DMS 273 treated with DMSO at 0.1 percent for 48 hours (cell line): ENCODE measurements around the gene UBE2E3.
"Not testable (repeated sequence)": the region's sequence is repeated elsewhere in the genome, so short reads cannot be mapped to it uniquely, and the experiment has no call there.

Experiments used
- DNase-seq: peaks from one replicate; lab custom pipeline; 2025; lab: John Stamatoyannopoulos, UW

UBE2E3 gene

DNA sequence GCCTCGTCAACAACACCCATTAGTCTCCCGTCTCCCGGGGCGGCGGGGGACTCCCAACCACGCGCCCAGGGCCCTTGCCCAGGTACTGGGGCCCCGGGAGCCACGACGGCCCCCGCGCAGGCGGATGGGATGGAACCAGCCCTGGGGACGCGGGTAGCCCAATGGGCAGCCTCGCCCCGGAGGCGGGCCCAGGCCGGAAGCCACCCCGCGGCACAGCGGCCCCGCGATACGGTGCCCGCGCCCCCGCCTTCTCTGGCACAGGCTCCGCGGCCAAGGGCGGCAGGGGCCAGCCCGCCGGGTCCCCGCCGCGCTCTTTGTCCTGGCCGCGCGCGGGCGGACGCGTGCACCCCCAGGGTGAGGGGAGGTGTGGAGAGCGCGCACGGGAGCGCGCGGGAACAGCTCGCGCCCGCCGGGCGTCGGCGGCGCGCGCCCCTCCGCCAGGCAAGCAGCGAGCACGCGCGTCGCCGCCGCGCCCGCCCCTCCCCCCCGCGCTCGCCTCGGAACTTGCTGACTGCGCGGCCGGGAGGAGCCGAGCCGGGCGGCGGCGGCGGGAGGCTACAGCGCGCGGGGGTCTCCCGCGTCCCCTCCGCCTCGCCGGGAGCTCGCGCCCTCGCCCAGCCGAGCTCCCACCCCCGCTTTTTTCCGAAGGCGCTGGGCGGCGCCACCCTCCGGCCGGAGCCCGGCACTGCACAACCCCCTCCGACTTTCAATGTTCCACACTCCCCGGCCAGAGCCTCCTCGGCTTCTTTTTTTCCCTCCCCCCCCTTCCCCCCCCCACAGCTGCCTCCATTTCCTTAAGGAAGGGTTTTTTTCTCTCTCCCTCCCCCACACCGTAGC is at the start of gene UBE2E3:
TSS of gene UBE2E3 (plus strand) at position 500 of the 837 bp plus-strand sequence. CDS start 1,438 bp downstream, outside the sequence.
- peak; percentile 67 for DNase-seq

- DNase-seq: no peak
These were observed 48.6 kb upstream of the UBE2E3 start for GRCh38 chr2:180931841-180932240.

GRCh38 chr2:180933332-180933731 is 47.1 kb upstream of the UBE2E3 start:
- DNase-seq: no peak

GRCh38 chr2:180934911-180935310 is 45.5 kb upstream of the UBE2E3 start:
- no peak for DNase-seq

GRCh38 chr2:180937480-180937879 is 42.9 kb upstream of the UBE2E3 start:
- not testable (repeated sequence) for DNase-seq

- no peak for DNase-seq
These were observed 42.0 kb upstream of the UBE2E3 start for GRCh38 chr2:180938451-180938850.

DNA sequence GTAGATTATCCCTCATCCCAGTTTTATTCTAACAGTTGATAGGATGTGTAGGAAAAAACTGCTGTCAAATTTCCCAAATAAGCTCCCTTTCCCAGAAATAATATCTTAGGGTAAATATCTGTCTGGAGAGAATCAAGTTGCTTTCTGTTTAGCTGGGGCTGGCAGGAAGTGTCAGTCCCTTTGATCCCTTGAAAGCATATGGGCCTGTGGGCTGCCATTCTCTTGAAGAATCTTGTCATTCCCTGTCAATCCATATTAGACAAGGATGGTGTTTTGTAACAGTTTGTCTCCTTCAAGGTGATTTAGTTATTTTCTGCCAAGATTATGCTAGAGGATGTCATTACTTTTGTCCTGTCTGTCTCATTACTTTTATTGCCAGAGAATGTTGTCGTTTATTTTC is 37.1 kb upstream of the UBE2E3 start:
- no peak for DNase-seq

DNA sequence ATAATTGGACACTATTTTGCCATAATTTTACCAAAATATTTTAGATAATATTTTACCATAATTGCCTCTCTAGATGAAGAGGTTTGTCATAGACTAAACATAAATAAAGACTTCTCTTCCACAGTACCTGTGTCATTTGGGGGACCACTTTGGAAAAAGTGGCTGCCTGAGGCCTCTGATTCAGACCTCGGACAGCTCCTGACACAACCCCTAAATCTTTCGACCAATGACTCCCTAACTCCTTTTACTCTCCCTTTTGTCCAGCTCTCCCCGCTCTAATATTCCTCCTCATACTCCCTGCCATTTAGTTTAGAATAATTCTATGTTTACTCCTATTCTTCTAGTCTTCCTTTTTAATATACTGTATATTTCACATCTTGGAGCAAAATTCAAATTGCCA is 36.0 kb upstream of the UBE2E3 start:
- DNase-seq: no peak

DNA sequence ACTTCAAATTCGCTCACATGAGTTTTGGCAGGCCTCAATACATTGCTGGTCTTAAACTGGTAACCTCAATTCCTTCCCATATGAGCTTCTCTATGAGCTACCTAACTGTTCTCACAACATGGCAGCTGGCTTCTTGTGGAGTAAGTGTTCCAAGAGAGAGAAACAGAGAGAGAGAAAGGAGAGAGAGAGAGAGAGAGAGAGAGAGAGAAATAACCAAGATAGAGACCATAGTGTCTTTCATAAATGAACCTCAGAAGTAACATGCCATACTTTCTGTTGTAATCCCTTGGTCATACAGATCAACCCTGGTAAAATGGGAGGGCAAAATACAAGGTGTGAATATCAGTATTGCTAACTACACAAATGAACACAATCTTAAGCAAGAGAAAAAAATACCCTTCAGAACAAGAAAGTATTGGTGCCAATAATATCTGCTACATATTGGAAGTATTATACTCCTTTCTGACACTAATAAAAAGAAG is 33.2 kb upstream of the UBE2E3 start:
- no peak for DNase-seq

GRCh38 chr2:180949896-180950295 is 30.5 kb upstream of the UBE2E3 start:
- no peak for DNase-seq

- no peak for DNase-seq
These were observed 28.3 kb upstream of the UBE2E3 start for GRCh38 chr2:180952082-180952481.

DNA sequence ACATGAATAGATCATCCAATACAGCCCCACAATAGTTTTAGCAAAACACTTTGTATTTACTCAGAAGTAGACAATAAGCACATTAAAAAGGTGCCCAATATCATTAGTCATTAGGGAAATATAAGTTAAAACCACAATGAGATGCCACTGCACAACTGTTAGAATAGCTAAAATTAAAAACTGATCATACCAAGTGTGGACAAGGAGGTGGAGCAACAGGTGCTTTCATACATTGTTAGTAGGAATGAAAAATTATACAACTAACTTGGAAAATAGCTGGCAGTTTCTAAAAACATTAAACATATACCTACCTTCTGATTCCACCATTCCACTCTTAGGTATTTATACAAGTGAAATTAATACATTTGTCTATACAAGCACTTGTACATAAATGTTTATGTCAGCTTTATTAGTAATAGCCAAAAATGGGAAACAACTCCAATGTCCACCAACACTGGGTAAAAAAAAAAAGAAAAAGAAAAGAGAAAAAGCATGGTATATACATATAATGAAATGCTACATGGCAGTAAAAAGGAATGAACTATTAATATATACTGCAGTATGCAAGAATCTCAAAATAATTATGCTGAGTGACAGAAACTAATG is 27.6 kb upstream of the UBE2E3 start:
- no peak for DNase-seq

GRCh38 chr2:180953550-180953949 is 26.9 kb upstream of the UBE2E3 start:
- DNase-seq: no peak

DNA sequence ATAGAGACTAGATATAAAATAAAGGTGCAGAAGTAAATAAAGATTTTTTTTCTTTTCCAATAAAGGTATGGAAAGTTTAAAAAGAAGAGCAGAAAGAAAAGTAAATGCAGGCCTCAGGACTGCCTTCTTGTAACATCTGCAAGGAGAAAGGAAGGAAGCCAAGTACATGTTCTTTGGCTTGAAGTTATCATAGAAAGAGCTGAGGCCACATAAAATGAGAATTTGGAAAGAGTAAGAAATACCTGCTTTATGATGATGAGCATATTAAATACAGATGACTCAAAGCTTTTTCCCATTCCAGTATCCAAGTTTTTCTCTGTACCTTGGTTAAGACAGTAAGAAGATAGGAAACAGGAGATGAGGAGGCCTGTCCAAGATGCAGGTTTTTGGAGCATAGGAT is 25.3 kb upstream of the UBE2E3 start:
- no peak for DNase-seq

GRCh38 chr2:180959787-180960186 is 20.6 kb upstream of the UBE2E3 start:
- no peak for DNase-seq

- no peak for DNase-seq
These were observed 19.4 kb upstream of the UBE2E3 start for GRCh38 chr2:180960982-180961381.

DNA sequence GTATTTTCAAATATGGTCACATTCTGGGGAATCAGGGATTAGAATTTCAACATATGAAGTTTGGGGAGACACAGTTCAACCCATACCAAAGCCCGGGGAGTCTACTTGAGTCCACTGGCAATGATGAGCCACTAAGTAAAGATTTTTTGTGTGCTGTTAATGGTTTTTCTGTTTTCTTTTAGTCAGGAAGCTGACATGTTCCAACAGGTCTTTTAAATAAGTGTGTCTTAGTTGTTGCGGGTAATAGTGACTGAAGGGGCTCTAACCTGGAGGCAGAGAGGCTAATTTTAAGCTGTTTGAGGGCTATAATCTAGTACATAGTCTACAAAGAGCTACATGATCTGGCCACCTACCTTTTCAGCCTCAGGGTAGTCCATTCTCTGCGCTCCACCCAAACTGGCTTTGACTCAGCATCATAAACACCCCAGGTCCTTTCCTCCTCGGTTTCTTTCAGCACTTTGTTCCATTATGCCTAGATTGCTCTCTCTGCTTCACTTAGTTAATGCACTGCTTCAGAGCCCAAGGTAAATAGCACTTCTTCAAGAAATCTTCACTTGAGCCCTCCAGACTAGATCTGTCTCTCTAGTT is 17.6 kb upstream of the UBE2E3 start:
- DNase-seq: no peak

- no peak for DNase-seq
These were observed 14.0 kb upstream of the UBE2E3 start for GRCh38 chr2:180966378-180966777.

GRCh38 chr2:180969124-180969523 is 11.3 kb upstream of the UBE2E3 start:
- DNase-seq: no peak

DNA sequence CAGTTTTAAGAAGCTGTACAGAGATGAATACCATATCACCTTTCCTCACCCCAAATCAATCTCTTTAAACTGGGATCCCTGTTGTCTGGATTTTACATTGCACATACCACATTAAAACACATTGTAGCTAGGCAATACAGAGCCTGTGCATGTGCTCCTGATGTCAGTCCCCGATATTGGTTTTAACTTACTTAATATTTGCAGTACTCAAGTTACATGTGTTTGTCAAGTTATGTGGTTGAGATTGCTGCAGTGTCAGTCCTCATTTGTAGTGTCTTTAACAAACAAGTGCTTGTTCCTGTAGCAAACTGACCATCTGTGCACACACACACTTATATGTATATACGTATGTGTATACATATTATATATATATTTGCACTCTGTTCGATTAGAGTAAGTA is 10.4 kb upstream of the UBE2E3 start:
- peak; percentile 56 for DNase-seq

- no peak for DNase-seq
These were observed 8.6 kb upstream of the UBE2E3 start for GRCh38 chr2:180971811-180972210.

DNA sequence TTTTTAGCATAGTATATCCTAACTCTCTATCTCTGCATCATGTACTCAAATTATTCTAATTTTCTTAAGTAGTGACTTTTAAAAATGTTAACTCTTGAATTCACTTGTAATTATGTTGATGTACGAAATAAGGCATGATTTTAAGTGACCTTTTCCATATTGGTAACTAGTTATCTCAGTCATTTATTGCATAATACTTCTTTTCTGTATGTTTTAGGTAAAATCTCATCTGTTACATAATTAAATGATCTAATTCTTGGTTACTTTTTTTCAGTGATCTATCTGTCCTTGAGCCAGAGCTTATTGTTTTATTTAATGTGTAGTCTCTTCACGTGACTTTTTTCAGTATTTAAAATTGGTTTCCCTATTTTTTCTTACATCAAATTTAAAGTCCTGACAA is 4.8 kb upstream of the UBE2E3 start:
- DNase-seq: no peak
